GM18951 (cell line): ENCODE data around the gene MORC2.

ENCODE experiments used
- POLR2A ChIP-seq: IDR thresholded peaks from 4 replicates; pipeline ENCODE4 v1.6.1; 2011; ENCODE audit warnings: mild to moderate bottlenecking; ENCODE audit not compliant: insufficient read length, insufficient read depth; ENCODE audit errors: extremely low read depth
- in situ Hi-C: fragments of 300-500 bp; cut with MboI; formaldehyde crosslinking; loops from one replicate; pipeline ENCODE4 v1.12.0; 2022; ENCODE audit warnings: low sequenced_read_pairs, mixed read lengths, inconsistent platforms; ENCODE audit not compliant: unreplicated experiment

Gene MORC2

GRCh38 chr22:30885591-30885990 is 83.0 kb downstream of the MORC2 start:
- in situ Hi-C loops, result no loop called here
- TF ChIP-seq POLR2A, result no peak

- TF ChIP-seq POLR2A, result no peak
- in situ Hi-C loops, result no loop called here
Observed at GRCh38 chr22:30885001-30885366, 83.6 kb downstream of the MORC2 start.

- no peak for TF ChIP-seq POLR2A
- in situ Hi-C loops, result no loop called here
Observed at GRCh38 chr22:30884211-30885000, 84.2 kb downstream of the MORC2 start.

GRCh38 chr22:30883586-30884145 is 84.9 kb downstream of the MORC2 start:
- in situ Hi-C loops, result no loop called here
- TF ChIP-seq POLR2A, result no peak

GRCh38 chr22:30882974-30883533 is 85.5 kb downstream of the MORC2 start:
- in situ Hi-C loops, result no loop called here

GRCh38 chr22:30882184-30882717 is 86.3 kb downstream of the MORC2 start:
- in situ Hi-C loops, result no loop called here

More at GRCh38 chr22:30882974-30883533, 85.5 kb downstream of the MORC2 start:
- no peak for TF ChIP-seq POLR2A

GRCh38 chr22:30881361-30882183 is 87.0 kb downstream of the MORC2 start:
- TF ChIP-seq POLR2A, result no peak
- in situ Hi-C loops, result no loop called here

More at GRCh38 chr22:30882184-30882717, 86.3 kb downstream of the MORC2 start:
- TF ChIP-seq POLR2A, result no peak

GRCh38 chr22:30880847-30881246 is 87.7 kb downstream of the MORC2 start:
- in situ Hi-C loops, result no loop called here
- TF ChIP-seq POLR2A, result no peak

GRCh38 chr22:30880181-30880601 is 88.4 kb downstream of the MORC2 start:
- in situ Hi-C loops, result no loop called here
- no peak for TF ChIP-seq POLR2A

- no peak for TF ChIP-seq POLR2A
- in situ Hi-C loops, result no loop called here
Observed at GRCh38 chr22:30879415-30879797, 89.2 kb downstream of the MORC2 start.

- no peak for TF ChIP-seq POLR2A
Observed at GRCh38 chr22:30878516-30879414, 89.8 kb downstream of the MORC2 start.

More at GRCh38 chr22:30878516-30879414, 89.8 kb downstream of the MORC2 start:
- in situ Hi-C loops, result no loop called here
